Adrenal gland (tissue), 5 donors: ENCODE measurements around the gene PIGT.

ENCODE experiments used
- CTCF ChIP-seq, 6 experiments: fragments of 450-650 bp in 4 of 6; fragments of 200-600 bp in 2 of 6; sonication (generic) in 1 of 6; IDR thresholded peaks; 1 replicate in 5 of 6; 2 replicates in 1 of 6; pipeline versions ENCODE4 v1.5.1 to v1.8.0; 2016 to 2021; ENCODE audit warnings: antibody characterized with exemption in 6 of 6, mild to moderate bottlenecking in 2 of 6, moderate library complexity in 1 of 6
- POLR2A ChIP-seq, 2 donors: fragments of 450-650 bp; IDR thresholded peaks; one replicate each; pipeline ENCODE4 v1.6.1; 2017; ENCODE audit warnings: antibody characterized with exemption in 2 of 2, mild to moderate bottlenecking in 2 of 2, moderate library complexity in 1 of 2
- donor health status: DM: no; HTN: no; CAD: no.

- TF ChIP-seq POLR2A (IDR thresholded peaks at IDR 0.05) = no peak
- no peak for TF ChIP-seq CTCF (IDR thresholded peaks at IDR 0.05)
These were observed 20.9 kb upstream of the PIGT start for GRCh38 chr20:45395114-45395415.
